WTC11 (cell line): ENCODE measurements around the gene ZNF799. TPM values are rescaled to one million over a fixed set of nuclear protein-coding genes. Genes with fewer than 3 reads are reported as not detected.

Source experiments
- ATAC-seq: fragments of 200-7000 bp; cut with Tn5 transposase; 2 replicates; pipeline ENCODE4 v1.10.0; 2021; ENCODE audit warnings: mild to moderate bottlenecking, moderate library complexity
- Bru-seq: library from RNA; stranded (reverse); fragments of 400-500 nt; gene quantifications from one replicate; lab custom pipeline; 2021; lab: Mats Ljungman, UMichigan
- CTCF ChIA-PET: fragments of 300-600 bp; sonication (Branson Sonifier 250); formaldehyde crosslinking; loops from one replicate; lab custom pipeline; 2021; ENCODE audit warnings: antibody characterized with exemption; lab: Charles Lee
- POLR2A ChIA-PET: fragments of 350-600 bp; sonication (Branson Sonifier 250); formaldehyde crosslinking; loops from one replicate; lab custom pipeline; 2021; ENCODE audit warnings: antibody characterized with exemption; lab: Charles Lee
- DNase-seq: peaks from one replicate; pipeline ENCODE4 v3.0.0; 2021; ENCODE audit warnings: low spot score
- H3K27ac Mint-ChIP-seq: 2 replicates; pipeline ENCODE4 v1.8.0; 2021; ENCODE audit warnings: mixed read lengths
- H3K27me3 Mint-ChIP-seq: 2 replicates; pipeline ENCODE4 v1.8.0; 2021; ENCODE audit warnings: low read depth, mild to moderate bottlenecking, moderate library complexity, mixed read lengths
- H3K36me3 Mint-ChIP-seq: 2 replicates; pipeline ENCODE4 v1.8.0; 2021; ENCODE audit warnings: mixed read lengths
- H3K4me1 Mint-ChIP-seq: 2 replicates; pipeline ENCODE4 v1.8.0; 2022; ENCODE audit warnings: mixed read lengths
- H3K4me3 Mint-ChIP-seq: 2 replicates; pipeline ENCODE4 v1.8.0; 2021; ENCODE audit warnings: mild to moderate bottlenecking, moderate library complexity, mixed read lengths
- H3K9me3 Mint-ChIP-seq: 2 replicates; pipeline ENCODE4 v1.8.0; 2021; ENCODE audit warnings: mixed read lengths
- CBFB ChIP-seq: sonication (generic); formaldehyde crosslinking; IDR thresholded peaks from 2 replicates; pipeline ENCODE4 v1.8.1; 2022; ENCODE audit warnings: mild to moderate bottlenecking, low read depth, missing genetic modification reagents
- CREB1 ChIP-seq: sonication (generic); formaldehyde crosslinking; IDR thresholded peaks from 2 replicates; pipeline ENCODE4 v1.8.0; 2023; ENCODE audit warnings: mild to moderate bottlenecking, missing genetic modification reagents
- ETV6 ChIP-seq: sonication (generic); formaldehyde crosslinking; IDR thresholded peaks from 2 replicates; pipeline ENCODE4 v1.8.1; 2022; ENCODE audit warnings: mild to moderate bottlenecking, missing genetic modification reagents
- FOXJ3 ChIP-seq: sonication (generic); formaldehyde crosslinking; IDR thresholded peaks from 2 replicates; pipeline ENCODE4 v1.9.0; 2021; ENCODE audit warnings: missing genetic modification reagents, mild to moderate bottlenecking, borderline replicate concordance
- GRHL2 ChIP-seq: fragments of 250-450 bp; sonication (Bioruptor Pico); IDR thresholded peaks from 2 replicates; pipeline ENCODE4 v1.8.0; 2022; ENCODE audit warnings: mild to moderate bottlenecking, moderate library complexity; ENCODE audit not compliant: insufficient replicate concordance, severe bottlenecking
- JUN ChIP-seq: sonication (generic); formaldehyde crosslinking; IDR thresholded peaks from 2 replicates; pipeline ENCODE4 v1.8.0; 2023; ENCODE audit warnings: mild to moderate bottlenecking, missing genetic modification reagents
- NFATC4 ChIP-seq: fragments of 250-450 bp; sonication (Bioruptor Pico); IDR thresholded peaks from 2 replicates; pipeline ENCODE4 v1.9.0; 2021; ENCODE audit warnings: mild to moderate bottlenecking
- NR3C1 ChIP-seq: sonication (generic); formaldehyde crosslinking; conservative IDR thresholded peaks from 2 replicates; pipeline ENCODE4 v1.8.1; 2023; ENCODE audit warnings: low read depth, mild to moderate bottlenecking, missing genetic modification reagents
- OVOL2 ChIP-seq: fragments of 250-450 bp; sonication (Bioruptor Pico); IDR thresholded peaks from 2 replicates; pipeline ENCODE4 v1.9.0; 2021; ENCODE audit warnings: mild to moderate bottlenecking, borderline replicate concordance
- PRRX2 ChIP-seq: fragments of 250-450 bp; sonication (Bioruptor Pico); IDR thresholded peaks from 2 replicates; pipeline ENCODE4 v1.8.0; 2021; ENCODE audit warnings: mild to moderate bottlenecking
- SP1 ChIP-seq: sonication (generic); formaldehyde crosslinking; conservative IDR thresholded peaks from 2 replicates; pipeline ENCODE4 v1.8.1; 2022; ENCODE audit warnings: missing genetic modification reagents
- ZNF121 ChIP-seq: sonication (generic); formaldehyde crosslinking; IDR thresholded peaks from 2 replicates; pipeline ENCODE4 v1.8.0; 2023; ENCODE audit warnings: missing genetic modification reagents
- ZNF138 ChIP-seq: sonication (generic); formaldehyde crosslinking; conservative IDR thresholded peaks from 2 replicates; pipeline ENCODE4 v1.8.1; 2022; ENCODE audit warnings: mild to moderate bottlenecking, moderate library complexity, missing genetic modification reagents
- ZNF263 ChIP-seq: sonication (generic); formaldehyde crosslinking; IDR thresholded peaks from 2 replicates; pipeline ENCODE4 v1.8.1; 2022; ENCODE audit warnings: low read depth, mild to moderate bottlenecking, moderate library complexity, missing genetic modification reagents
- ZNF396 ChIP-seq: fragments of 250-450 bp; sonication (Bioruptor Pico); IDR thresholded peaks from 2 replicates; pipeline ENCODE4 v1.8.0; 2021; ENCODE audit warnings: mild to moderate bottlenecking, moderate library complexity, borderline replicate concordance
- long read RNA-seq, 3 experiments: library from RNA in 1 of 3; library from capped mRNA in 1 of 3; library from polyadenylated mRNA in 1 of 3; unstranded in 2 of 3; stranded (forward) in 1 of 3; transcript quantifications; one replicate each; pipeline ENCODE4 v2.0.0, GENCODE V29; 2021
- total RNA-seq: library from RNA; stranded (reverse); gene quantifications from 3 replicates; pipeline ENCODE4 v1.2.3, GENCODE V29; 2021
- TF ChIP-seq, protein P1 (sequence below): sonication (generic); formaldehyde crosslinking; IDR thresholded peaks from 2 replicates; pipeline ENCODE4 v1.8.0; 2023; ENCODE audit warnings: missing genetic modification reagents
- TF ChIP-seq, protein P2 (sequence below): fragments of 250-450 bp; sonication (Bioruptor Pico); IDR thresholded peaks from 2 replicates; pipeline ENCODE4 v1.9.0; 2021; ENCODE audit warnings: moderate library complexity, mild to moderate bottlenecking, inconsistent platforms, borderline replicate concordance
- TF ChIP-seq, protein P3 (sequence below): sonication (generic); formaldehyde crosslinking; IDR thresholded peaks from 2 replicates; pipeline ENCODE4 v1.8.0; 2022; ENCODE audit warnings: mild to moderate bottlenecking, missing genetic modification reagents
- TF ChIP-seq, protein P4 (sequence below): sonication (generic); formaldehyde crosslinking; IDR thresholded peaks from 2 replicates; pipeline ENCODE4 v1.8.1; 2022; ENCODE audit warnings: low read depth, missing genetic modification reagents, borderline replicate concordance
- TF ChIP-seq, protein P5 (sequence below): sonication (generic); formaldehyde crosslinking; IDR thresholded peaks from 2 replicates; pipeline ENCODE4 v1.8.0; 2023; ENCODE audit warnings: missing genetic modification reagents, mild to moderate bottlenecking, borderline replicate concordance
- TF ChIP-seq, protein P6 (sequence below): sonication (generic); formaldehyde crosslinking; IDR thresholded peaks from 2 replicates; pipeline ENCODE4 v1.8.1; 2023; ENCODE audit warnings: mild to moderate bottlenecking, missing genetic modification reagents, moderate library complexity
- TF ChIP-seq, protein P7 (sequence below): sonication (generic); formaldehyde crosslinking; IDR thresholded peaks from 2 replicates; pipeline ENCODE4 v1.8.0; 2022; ENCODE audit warnings: mild to moderate bottlenecking, missing genetic modification reagents

Gene ZNF799
- total RNA-seq (3.7 to 4.4 TPM (median 4.0 TPM) in 3 replicates), Bru-seq, nascent RNA (percentile 87 among the genes with signal in this experiment)
- long read RNA-seq, experiment 1, full-length matches to known transcripts: 7 of 8 reads
- long read RNA-seq, experiment 1, partial matches to known transcripts: 0 of 8 reads
- long read RNA-seq, experiment 1, other reads (novel, unspliced or antisense): 1 of 8 reads
- long read RNA-seq, experiment 2, transcript ZNF799-202 (4 exons, 2,583 nt): major isoform, 6 of 8 reads
- long read RNA-seq, experiment 2, partial matches to known transcripts: 0 of 8 reads
- long read RNA-seq, experiment 2, other reads (novel, unspliced or antisense): 2 of 8 reads
- long read RNA-seq, experiment 3, partial matches to known transcripts: 0 of 2 reads
- long read RNA-seq, experiment 3, other reads (novel, unspliced or antisense): 1 of 2 reads

DNA sequence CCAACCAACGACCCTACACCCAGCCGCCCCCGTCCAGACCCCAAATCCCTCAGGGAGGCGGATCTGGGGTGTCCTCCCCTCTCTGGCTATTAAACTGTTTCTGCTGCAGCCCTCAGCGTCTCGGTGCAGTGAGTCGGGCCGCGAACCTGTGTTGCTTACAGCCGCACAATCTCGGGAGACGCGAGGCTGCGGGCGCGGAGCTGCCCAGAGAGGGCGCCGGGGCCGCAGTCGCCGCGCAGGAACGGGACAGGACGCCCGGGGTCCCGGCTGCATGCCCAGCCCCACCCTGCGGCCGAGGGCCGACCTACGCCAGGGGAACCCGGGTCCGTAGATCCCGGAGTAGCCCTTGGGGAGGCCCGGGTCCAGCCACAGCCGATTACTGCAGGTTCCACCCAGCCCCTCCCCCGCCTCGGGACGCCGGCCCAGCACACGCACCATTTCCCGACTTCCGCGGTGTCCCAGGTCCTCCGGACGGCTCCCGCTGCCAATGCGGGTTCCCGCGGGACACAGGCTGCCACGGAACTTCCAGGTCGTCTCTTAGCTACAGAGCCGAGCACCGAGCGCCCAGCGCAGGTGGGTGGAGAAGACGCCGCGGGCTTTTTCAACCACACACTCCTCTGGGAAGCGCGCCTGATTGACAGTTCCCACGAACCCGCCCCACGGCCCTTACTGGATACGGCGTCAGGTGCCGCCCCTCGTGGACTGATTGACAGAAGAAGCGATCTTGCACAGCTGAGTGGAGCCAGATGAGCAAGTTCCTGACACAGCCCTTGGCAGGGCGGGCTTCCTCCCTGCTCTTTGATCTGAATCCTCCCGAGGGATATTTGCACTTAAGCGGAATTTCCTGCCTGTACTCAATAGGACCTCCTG lies at the start of gene ZNF799:
TSS of gene ZNF799 (minus strand) at position 639 of the 870 bp plus-strand sequence. CDS start at position 438, 201 bp downstream.
- Mint-ChIP-seq H3K27me3 (no peaks in the 10 kb centered on the region; the same call in 1 of the 2 replicates), H3K9me3 (peaks cover 27% of the 10 kb centered on the region), H3K36me3 (no peaks in the 10 kb centered on the region), H3K27ac (0 out of 2 replicates have a peak within 1 kb of the TSS, but pooled peaks have one; percentile 41), H3K4me3 (peak within 1 kb of the TSS; percentile 86), H3K4me1 (peaks cover 8% of the 10 kb centered on the region; the same call in 1 of the 2 replicates)
- ATAC-seq (peak; percentile 85), DNase-seq (peak; percentile 94)
- ChIA-PET POLR2A (interaction anchor here (0.5 to 1.7 kb wide), 9 partner anchors 14 to 867 kb away, joined by 3 to 7 read pairs (median 5); partner anchors contain the start of genes ZNF44, ZNF442, ZNF443 and ZNF563), CTCF (interaction anchor here (0.5 to 1.3 kb wide), 5 partner anchors 37 to 780 kb away, joined by 3 to 6 read pairs (median 4); partner anchors contain the start of gene ZNF44)
- TF ChIP-seq CBFB (CRISPR knock-in tag) (no peak), ZNF263 (no peak), GRHL2 (CRISPR knock-in tag) (no peak), NR3C1 (CRISPR knock-in tag) (no peak), PRRX2 (no peak), ETV6 (0 out of 2 replicates have a peak, but pooled peaks have one; percentile 28), ZNF396 (CRISPR knock-in tag) (no peak), SP1 (CRISPR knock-in tag) (peak; percentile 42; the same call in 1 of the 2 replicates), JUN (CRISPR knock-in tag) (0 out of 2 replicates have a peak, but pooled peaks have one; percentile 22), ZNF138 (CRISPR knock-in tag) (no peak), CREB1 (CRISPR knock-in tag) (no peak), FOXJ3 (no peak), OVOL2 (CRISPR knock-in tag) (no peak), NFATC4 (CRISPR knock-in tag) (no peak), ZNF121 (CRISPR knock-in tag) (no peak)
- TF ChIP-seq, protein P1, sequence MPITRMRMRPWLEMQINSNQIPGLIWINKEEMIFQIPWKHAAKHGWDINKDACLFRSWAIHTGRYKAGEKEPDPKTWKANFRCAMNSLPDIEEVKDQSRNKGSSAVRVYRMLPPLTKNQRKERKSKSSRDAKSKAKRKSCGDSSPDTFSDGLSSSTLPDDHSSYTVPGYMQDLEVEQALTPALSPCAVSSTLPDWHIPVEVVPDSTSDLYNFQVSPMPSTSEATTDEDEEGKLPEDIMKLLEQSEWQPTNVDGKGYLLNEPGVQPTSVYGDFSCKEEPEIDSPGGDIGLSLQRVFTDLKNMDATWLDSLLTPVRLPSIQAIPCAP (CRISPR knock-in tag): no peak
- TF ChIP-seq, protein P2, sequence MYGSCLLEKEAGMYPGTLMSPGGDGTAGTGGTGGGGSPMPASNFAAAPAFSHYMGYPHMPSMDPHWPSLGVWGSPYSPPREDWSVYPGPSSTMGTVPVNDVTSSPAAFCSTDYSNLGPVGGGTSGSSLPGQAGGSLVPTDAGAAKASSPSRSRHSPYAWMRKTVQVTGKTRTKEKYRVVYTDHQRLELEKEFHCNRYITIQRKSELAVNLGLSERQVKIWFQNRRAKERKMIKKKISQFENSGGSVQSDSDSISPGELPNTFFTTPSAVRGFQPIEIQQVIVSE (CRISPR knock-in tag): no peak
- TF ChIP-seq, protein P3, sequence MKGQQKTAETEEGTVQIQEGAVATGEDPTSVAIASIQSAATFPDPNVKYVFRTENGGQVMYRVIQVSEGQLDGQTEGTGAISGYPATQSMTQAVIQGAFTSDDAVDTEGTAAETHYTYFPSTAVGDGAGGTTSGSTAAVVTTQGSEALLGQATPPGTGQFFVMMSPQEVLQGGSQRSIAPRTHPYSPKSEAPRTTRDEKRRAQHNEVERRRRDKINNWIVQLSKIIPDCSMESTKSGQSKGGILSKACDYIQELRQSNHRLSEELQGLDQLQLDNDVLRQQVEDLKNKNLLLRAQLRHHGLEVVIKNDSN: peak; percentile 71; the same call in 1 of the 2 replicates
- TF ChIP-seq, protein P4, sequence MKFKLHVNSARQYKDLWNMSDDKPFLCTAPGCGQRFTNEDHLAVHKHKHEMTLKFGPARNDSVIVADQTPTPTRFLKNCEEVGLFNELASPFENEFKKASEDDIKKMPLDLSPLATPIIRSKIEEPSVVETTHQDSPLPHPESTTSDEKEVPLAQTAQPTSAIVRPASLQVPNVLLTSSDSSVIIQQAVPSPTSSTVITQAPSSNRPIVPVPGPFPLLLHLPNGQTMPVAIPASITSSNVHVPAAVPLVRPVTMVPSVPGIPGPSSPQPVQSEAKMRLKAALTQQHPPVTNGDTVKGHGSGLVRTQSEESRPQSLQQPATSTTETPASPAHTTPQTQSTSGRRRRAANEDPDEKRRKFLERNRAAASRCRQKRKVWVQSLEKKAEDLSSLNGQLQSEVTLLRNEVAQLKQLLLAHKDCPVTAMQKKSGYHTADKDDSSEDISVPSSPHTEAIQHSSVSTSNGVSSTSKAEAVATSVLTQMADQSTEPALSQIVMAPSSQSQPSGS (CRISPR knock-in tag): no peak
- TF ChIP-seq, protein P5, sequence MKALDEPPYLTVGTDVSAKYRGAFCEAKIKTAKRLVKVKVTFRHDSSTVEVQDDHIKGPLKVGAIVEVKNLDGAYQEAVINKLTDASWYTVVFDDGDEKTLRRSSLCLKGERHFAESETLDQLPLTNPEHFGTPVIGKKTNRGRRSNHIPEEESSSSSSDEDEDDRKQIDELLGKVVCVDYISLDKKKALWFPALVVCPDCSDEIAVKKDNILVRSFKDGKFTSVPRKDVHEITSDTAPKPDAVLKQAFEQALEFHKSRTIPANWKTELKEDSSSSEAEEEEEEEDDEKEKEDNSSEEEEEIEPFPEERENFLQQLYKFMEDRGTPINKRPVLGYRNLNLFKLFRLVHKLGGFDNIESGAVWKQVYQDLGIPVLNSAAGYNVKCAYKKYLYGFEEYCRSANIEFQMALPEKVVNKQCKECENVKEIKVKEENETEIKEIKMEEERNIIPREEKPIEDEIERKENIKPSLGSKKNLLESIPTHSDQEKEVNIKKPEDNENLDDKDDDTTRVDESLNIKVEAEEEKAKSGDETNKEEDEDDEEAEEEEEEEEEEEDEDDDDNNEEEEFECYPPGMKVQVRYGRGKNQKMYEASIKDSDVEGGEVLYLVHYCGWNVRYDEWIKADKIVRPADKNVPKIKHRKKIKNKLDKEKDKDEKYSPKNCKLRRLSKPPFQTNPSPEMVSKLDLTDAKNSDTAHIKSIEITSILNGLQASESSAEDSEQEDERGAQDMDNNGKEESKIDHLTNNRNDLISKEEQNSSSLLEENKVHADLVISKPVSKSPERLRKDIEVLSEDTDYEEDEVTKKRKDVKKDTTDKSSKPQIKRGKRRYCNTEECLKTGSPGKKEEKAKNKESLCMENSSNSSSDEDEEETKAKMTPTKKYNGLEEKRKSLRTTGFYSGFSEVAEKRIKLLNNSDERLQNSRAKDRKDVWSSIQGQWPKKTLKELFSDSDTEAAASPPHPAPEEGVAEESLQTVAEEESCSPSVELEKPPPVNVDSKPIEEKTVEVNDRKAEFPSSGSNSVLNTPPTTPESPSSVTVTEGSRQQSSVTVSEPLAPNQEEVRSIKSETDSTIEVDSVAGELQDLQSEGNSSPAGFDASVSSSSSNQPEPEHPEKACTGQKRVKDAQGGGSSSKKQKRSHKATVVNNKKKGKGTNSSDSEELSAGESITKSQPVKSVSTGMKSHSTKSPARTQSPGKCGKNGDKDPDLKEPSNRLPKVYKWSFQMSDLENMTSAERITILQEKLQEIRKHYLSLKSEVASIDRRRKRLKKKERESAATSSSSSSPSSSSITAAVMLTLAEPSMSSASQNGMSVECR (CRISPR knock-in tag): no peak
- TF ChIP-seq, protein P6, sequence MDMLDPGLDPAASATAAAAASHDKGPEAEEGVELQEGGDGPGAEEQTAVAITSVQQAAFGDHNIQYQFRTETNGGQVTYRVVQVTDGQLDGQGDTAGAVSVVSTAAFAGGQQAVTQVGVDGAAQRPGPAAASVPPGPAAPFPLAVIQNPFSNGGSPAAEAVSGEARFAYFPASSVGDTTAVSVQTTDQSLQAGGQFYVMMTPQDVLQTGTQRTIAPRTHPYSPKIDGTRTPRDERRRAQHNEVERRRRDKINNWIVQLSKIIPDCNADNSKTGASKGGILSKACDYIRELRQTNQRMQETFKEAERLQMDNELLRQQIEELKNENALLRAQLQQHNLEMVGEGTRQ (CRISPR knock-in tag): peak; percentile 69; the same call in 1 of the 2 replicates
- TF ChIP-seq, protein P7, sequence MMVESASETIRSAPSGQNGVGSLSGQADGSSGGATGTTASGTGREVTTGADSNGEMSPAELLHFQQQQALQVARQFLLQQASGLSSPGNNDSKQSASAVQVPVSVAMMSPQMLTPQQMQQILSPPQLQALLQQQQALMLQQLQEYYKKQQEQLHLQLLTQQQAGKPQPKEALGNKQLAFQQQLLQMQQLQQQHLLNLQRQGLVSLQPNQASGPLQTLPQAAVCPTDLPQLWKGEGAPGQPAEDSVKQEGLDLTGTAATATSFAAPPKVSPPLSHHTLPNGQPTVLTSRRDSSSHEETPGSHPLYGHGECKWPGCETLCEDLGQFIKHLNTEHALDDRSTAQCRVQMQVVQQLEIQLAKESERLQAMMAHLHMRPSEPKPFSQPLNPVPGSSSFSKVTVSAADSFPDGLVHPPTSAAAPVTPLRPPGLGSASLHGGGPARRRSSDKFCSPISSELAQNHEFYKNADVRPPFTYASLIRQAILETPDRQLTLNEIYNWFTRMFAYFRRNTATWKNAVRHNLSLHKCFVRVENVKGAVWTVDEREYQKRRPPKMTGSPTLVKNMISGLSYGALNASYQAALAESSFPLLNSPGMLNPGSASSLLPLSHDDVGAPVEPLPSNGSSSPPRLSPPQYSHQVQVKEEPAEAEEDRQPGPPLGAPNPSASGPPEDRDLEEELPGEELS (CRISPR knock-in tag): no peak; the same call in 1 of the 2 replicates
